Heart left ventricle (tissue), 13 donors: Measurements from ENCODE around the gene PIK3R2.

Experiments used
- POLR2A ChIP-seq, 2 donors: fragments of 450-650 bp; IDR thresholded peaks; one replicate each; pipeline ENCODE4 v1.6.1; 2017; ENCODE audit warnings: antibody characterized with exemption in 2 of 2, mild to moderate bottlenecking in 2 of 2, moderate library complexity in 2 of 2
- TF ChIP-seq, protein P1 (sequence below), 12 donors: fragments of 200-600 bp; sonication (generic) in 4 of 12; IDR thresholded peaks; one replicate each; pipeline versions ENCODE4 v1.5.0 to v1.8.0; 2018 to 2022; ENCODE audit warnings: antibody characterized with exemption in 12 of 12, mild to moderate bottlenecking in 5 of 12
- donor health status: ischemic (EF 13 %, LVEDD 7.1; RV severe dilation, severe dysfunction).
- donor health status: DM: no; HTN: yes; CAD: no.
- donor health status: DM: no; HTN: no; CAD: no.
- donor health status: ischemic (EF 25% LVEDD 6.9; RV normal size, moderate dysfunction).
- donor health status: ischemic (EF 25% LVEDD 5.7; RV mildly dilated, moderate dysfunction).
- donor health status: ischemic (EF 35%, LVEDD 5.7; RV mildly dilated, moderate dysfunction).
- donor health status: nonischemic (EF 11% LVEDD 7.7; RV severe dilation, severe dysfunction).
- donor health status: DM: yes; HTN: yes; CAD: no.
- donor health status: PGD.
- donor health status: ischemic (EF 29% LVEDD 5.4; RV normal size, mild dysfunction).
- donor health status: nonischemic (EF 23%, LVEDD 6.1; RV moderate dilation, normal function).

DNA sequence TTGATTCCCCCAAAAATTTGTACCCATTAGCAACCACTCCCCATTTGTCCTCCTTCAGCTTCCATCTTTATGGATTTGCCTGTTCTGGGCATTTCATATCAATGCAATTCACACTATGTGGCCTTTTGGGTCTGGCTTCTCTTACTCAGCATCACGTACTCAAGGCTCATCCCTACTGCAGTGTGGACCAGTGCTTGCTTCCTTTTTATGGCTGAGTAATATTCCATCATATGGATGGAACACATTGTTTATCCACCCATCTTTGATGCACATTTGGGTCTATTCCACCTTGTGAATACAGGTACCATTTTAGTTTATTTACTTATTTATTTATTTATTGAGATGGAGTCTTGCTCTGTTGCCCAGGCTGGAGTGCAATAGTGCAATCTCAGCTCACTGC lies 12.5 kb upstream of the PIK3R2 start:
- TF ChIP-seq, protein P1, sequence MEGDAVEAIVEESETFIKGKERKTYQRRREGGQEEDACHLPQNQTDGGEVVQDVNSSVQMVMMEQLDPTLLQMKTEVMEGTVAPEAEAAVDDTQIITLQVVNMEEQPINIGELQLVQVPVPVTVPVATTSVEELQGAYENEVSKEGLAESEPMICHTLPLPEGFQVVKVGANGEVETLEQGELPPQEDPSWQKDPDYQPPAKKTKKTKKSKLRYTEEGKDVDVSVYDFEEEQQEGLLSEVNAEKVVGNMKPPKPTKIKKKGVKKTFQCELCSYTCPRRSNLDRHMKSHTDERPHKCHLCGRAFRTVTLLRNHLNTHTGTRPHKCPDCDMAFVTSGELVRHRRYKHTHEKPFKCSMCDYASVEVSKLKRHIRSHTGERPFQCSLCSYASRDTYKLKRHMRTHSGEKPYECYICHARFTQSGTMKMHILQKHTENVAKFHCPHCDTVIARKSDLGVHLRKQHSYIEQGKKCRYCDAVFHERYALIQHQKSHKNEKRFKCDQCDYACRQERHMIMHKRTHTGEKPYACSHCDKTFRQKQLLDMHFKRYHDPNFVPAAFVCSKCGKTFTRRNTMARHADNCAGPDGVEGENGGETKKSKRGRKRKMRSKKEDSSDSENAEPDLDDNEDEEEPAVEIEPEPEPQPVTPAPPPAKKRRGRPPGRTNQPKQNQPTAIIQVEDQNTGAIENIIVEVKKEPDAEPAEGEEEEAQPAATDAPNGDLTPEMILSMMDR (IDR thresholded peaks at IDR 0.05): no peak
- no peak for TF ChIP-seq POLR2A (IDR thresholded peaks at IDR 0.05)
